ENCODE results near the gene SLC2A8.
A peak's percentile ranks its signal among the peaks of the same experiment; 100 is the strongest.

SLC2A8 gene

GRCh38 chr9:127438394-127438793 is 41.4 kb downstream of the SLC2A8 start:
- no peak for DNase-seq

- DNase-seq, result no peak
Observed at GRCh38 chr9:127444283-127444920, 47.4 kb downstream of the SLC2A8 start.

- DNase-seq, result no peak
Observed at GRCh38 chr9:127444921-127445850, 48.2 kb downstream of the SLC2A8 start.

- DNase-seq, result no peak
Observed at GRCh38 chr9:127445851-127446712, 49.1 kb downstream of the SLC2A8 start.

- DNase-seq, result no peak
Observed at GRCh38 chr9:127446713-127447415, 49.9 kb downstream of the SLC2A8 start.

- no peak for DNase-seq
Observed at GRCh38 chr9:127447416-127448111, 50.6 kb downstream of the SLC2A8 start.

- no peak for DNase-seq
Observed at GRCh38 chr9:127448112-127448805, 51.3 kb downstream of the SLC2A8 start.

- no peak for DNase-seq
Observed at GRCh38 chr9:127449332-127449966, 52.5 kb downstream of the SLC2A8 start.

GRCh38 chr9:127450243-127450760 is 53.3 kb downstream of the SLC2A8 start:
- no peak for DNase-seq

- peak; percentile 99 for DNase-seq
Observed at GRCh38 chr9:127450830-127451607, 54.0 kb downstream of the SLC2A8 start, which contains the start of the genes LRSAM1 and RPL12. Gene LRSAM1, plus strand, starts transcription at chr9:127451510. Its CDS starts 3,018 bp downstream, at chr9:127454528. Gene RPL12, minus strand, starts transcription at chr9:127451406. Its CDS starts 89 bp downstream, at chr9:127451317.

- DNase-seq, result no peak
Observed at GRCh38 chr9:127451608-127451857, 54.6 kb downstream of the SLC2A8 start.

GRCh38 chr9:127451858-127452656 is 55.1 kb downstream of the SLC2A8 start:
- peak; percentile 53 for DNase-seq

GRCh38 chr9:127452691-127453090 is 55.7 kb downstream of the SLC2A8 start:
- DNase-seq, result no peak

- DNase-seq, result no peak
Observed at GRCh38 chr9:127455324-127455992, 58.5 kb downstream of the SLC2A8 start.

- DNase-seq, result no peak
Observed at GRCh38 chr9:127457191-127457878, 60.4 kb downstream of the SLC2A8 start.
